Measurements from ENCODE around the gene CCDC24. TPM values are rescaled to one million over a fixed set of nuclear protein-coding genes. Genes with fewer than 3 reads are reported as not detected.

CCDC24 gene
- polyA plus RNA-seq, 2 of the 4 experiments (the other 2 are of a cell fraction): 2.0 to 10.2 TPM

DNA sequence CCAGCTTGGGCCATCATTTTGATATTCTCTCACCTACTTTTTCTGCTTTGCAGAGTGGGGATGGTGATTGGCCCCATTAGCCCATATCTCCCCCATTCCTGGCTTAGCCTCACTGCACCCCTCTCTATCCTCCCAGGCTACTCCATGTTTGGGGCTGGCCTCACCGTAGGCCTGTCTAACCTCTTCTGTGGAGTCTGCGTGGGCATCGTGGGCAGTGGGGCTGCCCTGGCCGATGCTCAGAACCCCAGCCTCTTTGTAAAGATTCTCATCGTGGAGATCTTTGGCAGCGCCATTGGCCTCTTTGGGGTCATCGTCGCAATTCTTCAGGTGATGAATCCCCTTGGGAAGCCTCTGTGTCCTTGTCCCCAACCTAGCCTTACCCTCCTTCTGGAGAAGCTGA lies 14.5 kb upstream of the CCDC24 start:
- no peak overlapping the region for H3K4me3 ChIP-seq
- no peaks in the 10 kb centered on the region for H3K9me3 ChIP-seq
- CTCF ChIA-PET: interaction anchor here (1.2 to 1.8 kb wide), 4 partner anchors 19 to 213 kb away, joined by 3 to 7 read pairs (median 5); no protein-coding TSS in a partner anchor
- ATAC-seq (no peak), DNase-seq (ENCODE audit: low read depth in 1 of 2, low spot score in 1 of 2) (no peak), FAIRE-seq (no peak)
- H3K4me2 ChIP-seq: no peak overlapping the region
- WGBS (ENCODE audit: missing lambda C conversion rate): 96% methylated on average over 8 of the region's 8 CpGs
- POLR2A ChIA-PET: no interaction called here
- no peak for TF ChIP-seq ZC3H11A (IDR thresholded peaks at IDR 0.05)
- TF ChIP-seq JUNB (IDR thresholded peaks at IDR 0.05): no peak
- TF ChIP-seq RAD21 (conservative IDR thresholded peaks at IDR 0.05 in 1 of 2, IDR thresholded peaks at IDR 0.05 in 1 of 2): no peak
- TF ChIP-seq POLR2A (IDR thresholded peaks at IDR 0.05; ENCODE audit: low read length): no peak
- no peak for TF ChIP-seq EP300 (IDR thresholded peaks at IDR 0.05)
- TF ChIP-seq ZFP36 (IDR thresholded peaks at IDR 0.05; ENCODE audit: borderline replicate concordance, partially characterized antibody): no peak
- TF ChIP-seq, protein P1, sequence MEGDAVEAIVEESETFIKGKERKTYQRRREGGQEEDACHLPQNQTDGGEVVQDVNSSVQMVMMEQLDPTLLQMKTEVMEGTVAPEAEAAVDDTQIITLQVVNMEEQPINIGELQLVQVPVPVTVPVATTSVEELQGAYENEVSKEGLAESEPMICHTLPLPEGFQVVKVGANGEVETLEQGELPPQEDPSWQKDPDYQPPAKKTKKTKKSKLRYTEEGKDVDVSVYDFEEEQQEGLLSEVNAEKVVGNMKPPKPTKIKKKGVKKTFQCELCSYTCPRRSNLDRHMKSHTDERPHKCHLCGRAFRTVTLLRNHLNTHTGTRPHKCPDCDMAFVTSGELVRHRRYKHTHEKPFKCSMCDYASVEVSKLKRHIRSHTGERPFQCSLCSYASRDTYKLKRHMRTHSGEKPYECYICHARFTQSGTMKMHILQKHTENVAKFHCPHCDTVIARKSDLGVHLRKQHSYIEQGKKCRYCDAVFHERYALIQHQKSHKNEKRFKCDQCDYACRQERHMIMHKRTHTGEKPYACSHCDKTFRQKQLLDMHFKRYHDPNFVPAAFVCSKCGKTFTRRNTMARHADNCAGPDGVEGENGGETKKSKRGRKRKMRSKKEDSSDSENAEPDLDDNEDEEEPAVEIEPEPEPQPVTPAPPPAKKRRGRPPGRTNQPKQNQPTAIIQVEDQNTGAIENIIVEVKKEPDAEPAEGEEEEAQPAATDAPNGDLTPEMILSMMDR (IDR thresholded peaks at IDR 0.05): no peak
- peaks cover 37% of the 10 kb centered on the region; the same call in 2 of the 3 replicates for H3K4me1 ChIP-seq
- H3K27ac ChIP-seq: no peak overlapping the region

DNA sequence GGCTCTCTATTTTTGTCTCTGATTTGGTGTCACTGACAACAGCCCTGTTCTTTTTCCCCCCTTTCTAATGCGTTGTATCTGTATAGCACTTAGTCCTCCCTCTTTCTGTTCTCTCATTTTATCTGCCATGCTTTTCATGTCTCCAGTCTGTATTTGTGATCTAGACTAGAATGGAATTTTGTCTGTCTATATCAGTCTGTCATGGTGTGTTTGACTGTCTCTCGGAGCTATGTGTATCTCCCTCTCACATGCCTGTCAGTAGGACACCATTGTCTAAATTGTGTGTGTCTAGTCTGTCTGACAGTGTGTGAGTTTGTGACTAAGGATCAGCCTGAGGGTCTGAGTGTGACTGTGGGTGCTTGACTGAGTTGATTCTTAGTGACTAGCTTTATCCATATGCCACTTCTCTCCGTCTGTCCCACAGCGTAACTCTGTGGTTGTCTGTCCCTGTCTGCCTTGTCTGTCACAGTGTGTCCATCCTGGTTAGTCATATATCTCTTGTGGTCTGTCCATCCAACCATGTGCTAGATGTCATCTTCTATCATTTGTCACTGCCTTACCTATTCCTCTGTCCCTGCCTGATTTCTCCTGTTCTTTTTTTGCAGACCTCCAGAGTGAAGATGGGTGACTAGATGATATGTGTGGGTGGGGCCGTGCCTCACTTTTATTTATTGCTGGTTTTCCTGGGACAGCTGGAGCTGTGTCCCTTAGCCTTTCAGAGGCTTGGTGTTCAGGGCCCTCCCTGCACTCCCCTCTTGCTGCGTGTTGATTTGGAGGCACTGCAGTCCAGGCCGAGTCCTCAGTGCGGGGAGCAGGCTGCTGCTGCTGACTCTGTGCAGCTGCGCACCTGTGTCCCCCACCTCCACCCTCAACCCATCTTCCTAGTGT lies 13.8 kb upstream of the CCDC24 start:
- DNase-seq (ENCODE audit: low read depth in 1 of 2, low spot score in 1 of 2): no peak
- H3K4me3 ChIP-seq: peak overlapping the region; percentile 95; the same call in 1 of the 3 replicates
- FAIRE-seq: no peak
- 92% methylated on average over 9 of the region's 9 CpGs for WGBS (ENCODE audit: missing lambda C conversion rate)
- H3K4me2 ChIP-seq: peak overlapping the region; percentile 91
- H3K27ac ChIP-seq: peak overlapping the region in 1 of 2 experiments; percentile 100; a peak in 3 of 6 replicates
- POLR2A ChIA-PET: no interaction called here
- no peak for TF ChIP-seq TFCP2L1 (CRISPR knock-in tag; IDR thresholded peaks at IDR 0.05)
- TF ChIP-seq, protein P2, sequence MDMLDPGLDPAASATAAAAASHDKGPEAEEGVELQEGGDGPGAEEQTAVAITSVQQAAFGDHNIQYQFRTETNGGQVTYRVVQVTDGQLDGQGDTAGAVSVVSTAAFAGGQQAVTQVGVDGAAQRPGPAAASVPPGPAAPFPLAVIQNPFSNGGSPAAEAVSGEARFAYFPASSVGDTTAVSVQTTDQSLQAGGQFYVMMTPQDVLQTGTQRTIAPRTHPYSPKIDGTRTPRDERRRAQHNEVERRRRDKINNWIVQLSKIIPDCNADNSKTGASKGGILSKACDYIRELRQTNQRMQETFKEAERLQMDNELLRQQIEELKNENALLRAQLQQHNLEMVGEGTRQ (IDR thresholded peaks at IDR 0.05): no peak
- TF ChIP-seq TP53 (CRISPR knock-in tag; IDR thresholded peaks at IDR 0.05): no peak
- no peak for TF ChIP-seq SMC3 (IDR thresholded peaks at IDR 0.05)
- TF ChIP-seq MYC (IDR thresholded peaks at IDR 0.05; ENCODE audit: borderline replicate concordance, low read length): no peak
- TF ChIP-seq RAD21 (conservative IDR thresholded peaks at IDR 0.05 in 1 of 2, IDR thresholded peaks at IDR 0.05 in 1 of 2): no peak
- TF ChIP-seq FOSB (CRISPR knock-in tag; IDR thresholded peaks at IDR 0.05): no peak
- TF ChIP-seq, protein P3, sequence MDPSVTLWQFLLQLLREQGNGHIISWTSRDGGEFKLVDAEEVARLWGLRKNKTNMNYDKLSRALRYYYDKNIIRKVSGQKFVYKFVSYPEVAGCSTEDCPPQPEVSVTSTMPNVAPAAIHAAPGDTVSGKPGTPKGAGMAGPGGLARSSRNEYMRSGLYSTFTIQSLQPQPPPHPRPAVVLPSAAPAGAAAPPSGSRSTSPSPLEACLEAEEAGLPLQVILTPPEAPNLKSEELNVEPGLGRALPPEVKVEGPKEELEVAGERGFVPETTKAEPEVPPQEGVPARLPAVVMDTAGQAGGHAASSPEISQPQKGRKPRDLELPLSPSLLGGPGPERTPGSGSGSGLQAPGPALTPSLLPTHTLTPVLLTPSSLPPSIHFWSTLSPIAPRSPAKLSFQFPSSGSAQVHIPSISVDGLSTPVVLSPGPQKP (IDR thresholded peaks at IDR 0.05; ENCODE audit: low read depth, low read length): no peak
- no peak for TF ChIP-seq SREBF2 (IDR thresholded peaks at IDR 0.05)
- H3K4me1 ChIP-seq: peaks cover 37% of the 10 kb centered on the region; the same call in 2 of the 3 replicates
- no peaks in the 10 kb centered on the region for H3K9me3 ChIP-seq
- CTCF ChIA-PET: interaction anchor here (1.2 to 1.8 kb wide), 6 partner anchors 13 to 214 kb away, joined by 3 to 7 read pairs (median 4); no protein-coding TSS in a partner anchor
- ATAC-seq: no peak

DNA sequence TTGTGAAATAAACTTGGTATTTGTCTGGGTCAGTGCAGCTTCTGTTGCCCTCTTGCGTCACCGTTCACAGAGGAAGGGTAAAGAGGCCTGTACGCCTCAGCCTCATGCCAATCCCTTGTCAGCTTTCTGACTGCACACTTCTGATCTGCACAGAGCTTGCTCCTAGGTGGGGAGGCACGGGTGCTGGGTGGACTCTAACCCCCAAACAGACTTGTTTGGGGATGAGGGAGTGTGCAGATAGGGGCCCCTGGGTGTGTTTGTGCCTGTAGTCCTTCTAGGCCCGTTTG lies 13.2 kb upstream of the CCDC24 start:
- DNase-seq (ENCODE audit: low read depth in 1 of 2, low spot score in 1 of 2) (no peak), FAIRE-seq (no peak), ATAC-seq (no peak)
- Histone ChIP-seq H3K27ac (peak overlapping the region; percentile 84 to 100; a peak in 5 of 6 replicates), H3K4me2 (peak overlapping the region; percentile 91), H3K9me3 (no peaks in the 10 kb centered on the region), H3K4me3 (peak overlapping the region; percentile 95), H3K4me1 (peaks cover 37% of the 10 kb centered on the region; the same call in 2 of the 3 replicates)
- CTCF ChIA-PET: interaction anchor here (1.3 to 1.8 kb wide), 5 partner anchors 12 to 215 kb away, joined by 3 to 7 read pairs (median 5); no protein-coding TSS in a partner anchor
- TF ChIP-seq CEBPB (IDR thresholded peaks at IDR 0.05): peak in 1 of 2 experiments; percentile 36; a peak in 1 of 4 replicates
- TF ChIP-seq, protein P3 (IDR thresholded peaks at IDR 0.05; ENCODE audit: low read depth, low read length): no peak
- 63% methylated on average over 5 of the region's 5 CpGs for WGBS (ENCODE audit: missing lambda C conversion rate)
- POLR2A ChIA-PET: no interaction called here
